ENCODE results near the gene ZRANB3. TPM values are rescaled to one million over a fixed set of nuclear protein-coding genes. Genes with fewer than 3 reads are reported as not detected.
"Not testable (repeated sequence)": the region's sequence is repeated elsewhere in the genome, so short reads cannot be mapped to it uniquely, and the experiment has no call there.

ZRANB3 gene
- total RNA-seq, 2 experiments from 2014 or later = 11.6 to 27.0 TPM

DNA sequence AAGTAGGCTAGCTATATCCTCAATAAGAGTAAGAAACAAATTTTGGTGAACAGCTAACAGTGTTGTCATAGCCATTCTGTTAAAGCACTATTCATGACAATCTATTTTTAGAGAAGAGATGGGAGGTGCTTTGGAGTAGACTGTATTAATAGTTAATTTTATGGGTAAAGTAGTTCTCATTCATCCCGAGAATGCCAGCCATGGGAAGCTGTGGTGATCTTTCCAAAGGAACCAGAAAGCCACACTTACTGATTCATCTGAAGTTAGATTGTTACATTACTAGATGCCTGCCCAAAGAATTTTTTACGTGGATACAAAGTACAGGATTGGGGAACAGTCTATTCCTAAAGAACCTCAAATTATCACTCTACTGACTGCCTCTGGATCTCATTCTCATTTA, 74.6 kb downstream of the ZRANB3 start:
- Histone ChIP-seq H3K27ac (ENCODE audit: low read depth, low read length, poor library complexity, severe bottlenecking) (no peak overlapping the region), H3K4me2 (ENCODE audit: low read length) (no peak overlapping the region), H4K20me1 (ENCODE audit: insufficient read depth, low read length) (no peaks in the 10 kb centered on the region), H3K4me3 (ENCODE audit: low read depth, low read length, poor library complexity, severe bottlenecking) (no peak overlapping the region), H3K79me2 (ENCODE audit: insufficient read depth, low read depth, low read length) (no peaks in the 10 kb centered on the region), H2AFZ (ENCODE audit: low read length) (no peak overlapping the region), H3K9me3 (ENCODE audit: low read length) (peaks cover 26% of the 10 kb centered on the region; the same call in 1 of the 2 replicates), H3K4me1 (ENCODE audit: insufficient read depth, low read length, poor library complexity, severe bottlenecking) (no peaks in the 10 kb centered on the region), H3K36me3 (ENCODE audit: insufficient read depth, low read length) (peaks cover 8% of the 10 kb centered on the region), H3K9me2 (ENCODE audit: insufficient read depth, low read length) (no peaks in the 10 kb centered on the region)
- no peak for TF ChIP-seq EZH2phosphoT487 (IDR thresholded peaks at IDR 0.05; ENCODE audit: borderline replicate concordance, low read depth, low read length)
- TF ChIP-seq, protein P1, sequence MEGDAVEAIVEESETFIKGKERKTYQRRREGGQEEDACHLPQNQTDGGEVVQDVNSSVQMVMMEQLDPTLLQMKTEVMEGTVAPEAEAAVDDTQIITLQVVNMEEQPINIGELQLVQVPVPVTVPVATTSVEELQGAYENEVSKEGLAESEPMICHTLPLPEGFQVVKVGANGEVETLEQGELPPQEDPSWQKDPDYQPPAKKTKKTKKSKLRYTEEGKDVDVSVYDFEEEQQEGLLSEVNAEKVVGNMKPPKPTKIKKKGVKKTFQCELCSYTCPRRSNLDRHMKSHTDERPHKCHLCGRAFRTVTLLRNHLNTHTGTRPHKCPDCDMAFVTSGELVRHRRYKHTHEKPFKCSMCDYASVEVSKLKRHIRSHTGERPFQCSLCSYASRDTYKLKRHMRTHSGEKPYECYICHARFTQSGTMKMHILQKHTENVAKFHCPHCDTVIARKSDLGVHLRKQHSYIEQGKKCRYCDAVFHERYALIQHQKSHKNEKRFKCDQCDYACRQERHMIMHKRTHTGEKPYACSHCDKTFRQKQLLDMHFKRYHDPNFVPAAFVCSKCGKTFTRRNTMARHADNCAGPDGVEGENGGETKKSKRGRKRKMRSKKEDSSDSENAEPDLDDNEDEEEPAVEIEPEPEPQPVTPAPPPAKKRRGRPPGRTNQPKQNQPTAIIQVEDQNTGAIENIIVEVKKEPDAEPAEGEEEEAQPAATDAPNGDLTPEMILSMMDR (conservative IDR thresholded peaks at IDR 0.05; ENCODE audit: low read length) = no peak
- POLR2A ChIA-PET = interaction anchor here (1.0 kb wide), 1 partner anchor 11 kb away, joined by 4 read pairs; no protein-coding TSS in a partner anchor
- intact Hi-C loops (cut with micrococcal nuclease; ENCODE audit: unreplicated experiment) = no loop called here
- BruUV-seq (replicated peaks) = no TSS peak
- CTCF ChIA-PET (ENCODE audit: unreplicated experiment) = no interaction called here
- no peak for DNase-seq (ENCODE audit: low spot score)

DNA sequence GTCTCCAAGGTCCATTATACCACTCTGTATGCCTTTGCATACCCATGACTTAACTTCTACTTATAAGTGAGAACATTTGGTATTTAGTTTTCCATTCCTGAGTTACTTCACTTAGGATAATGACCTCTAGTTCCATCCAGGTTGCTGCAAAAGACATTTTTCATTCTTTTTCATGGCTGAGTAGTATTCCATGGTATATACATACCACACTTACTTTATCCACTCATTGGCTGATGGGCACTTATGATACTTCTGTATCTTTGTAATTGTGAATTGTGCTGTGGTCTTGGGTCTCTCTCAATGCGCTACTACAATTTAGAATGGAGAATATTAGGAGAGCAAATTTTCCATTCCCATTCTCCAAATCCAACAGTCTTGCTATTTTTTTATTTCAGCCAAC, 76.4 kb downstream of the ZRANB3 start:
- H3K4me1 ChIP-seq (ENCODE audit: insufficient read depth, low read length, poor library complexity, severe bottlenecking) = no peaks in the 10 kb centered on the region

DNA sequence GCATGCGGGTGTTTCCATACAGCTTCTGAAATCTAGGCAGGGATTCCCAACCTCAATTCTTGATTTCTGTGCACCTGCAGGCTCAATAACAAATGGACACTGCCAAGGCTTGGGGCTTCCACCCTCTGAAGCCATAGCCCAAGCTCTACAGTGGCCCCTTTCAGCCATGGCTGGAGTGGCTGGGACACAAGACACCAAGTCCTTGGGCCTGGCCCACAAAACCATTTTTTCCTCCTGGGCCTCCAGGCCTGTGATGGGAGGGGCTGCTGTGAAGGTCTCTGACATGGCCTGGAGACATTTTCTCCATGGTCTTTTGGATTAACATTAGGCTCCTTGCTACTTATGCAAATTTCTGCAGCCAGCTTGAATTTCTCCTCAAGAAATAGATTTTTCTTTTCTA, 78.0 kb downstream of the ZRANB3 start:
- H2AFZ ChIP-seq (ENCODE audit: low read length); H4K20me1 ChIP-seq (ENCODE audit: insufficient read depth, low read length); POLR2A ChIA-PET; H3K27ac ChIP-seq (ENCODE audit: low read depth, low read length, poor library complexity, severe bottlenecking); H3K36me3 ChIP-seq (ENCODE audit: insufficient read depth, low read length); H3K4me2 ChIP-seq (ENCODE audit: low read length); CTCF ChIA-PET (ENCODE audit: unreplicated experiment); H3K79me2 ChIP-seq (ENCODE audit: insufficient read depth, low read depth, low read length); DNase-seq (ENCODE audit: low spot score); H3K4me1 ChIP-seq (ENCODE audit: insufficient read depth, low read length, poor library complexity, severe bottlenecking); intact Hi-C loops (cut with micrococcal nuclease; ENCODE audit: unreplicated experiment); H3K9me2 ChIP-seq (ENCODE audit: insufficient read depth, low read length); H3K4me3 ChIP-seq (ENCODE audit: low read depth, low read length, poor library complexity, severe bottlenecking); BruUV-seq (replicated peaks): not testable (repeated sequence)
- H3K9me3 ChIP-seq (ENCODE audit: low read length) = peaks cover 27% of the 10 kb centered on the region; the same call in 1 of the 2 replicates

More for the DNA sequence above, 76.4 kb downstream of the ZRANB3 start:
- POLR2A ChIA-PET = no interaction called here
- Histone ChIP-seq H3K36me3 (ENCODE audit: insufficient read depth, low read length) (peaks cover 8% of the 10 kb centered on the region), H3K4me2 (ENCODE audit: low read length) (no peak overlapping the region), H3K4me3 (ENCODE audit: low read depth, low read length, poor library complexity, severe bottlenecking) (no peak overlapping the region), H3K9me3 (ENCODE audit: low read length) (peaks cover 27% of the 10 kb centered on the region; the same call in 1 of the 2 replicates), H2AFZ (ENCODE audit: low read length) (no peak overlapping the region), H3K79me2 (ENCODE audit: insufficient read depth, low read depth, low read length) (no peaks in the 10 kb centered on the region), H3K9me2 (ENCODE audit: insufficient read depth, low read length) (no peaks in the 10 kb centered on the region), H3K27ac (ENCODE audit: low read depth, low read length, poor library complexity, severe bottlenecking) (no peak overlapping the region), H4K20me1 (ENCODE audit: insufficient read depth, low read length) (no peaks in the 10 kb centered on the region)
- BruUV-seq (replicated peaks) = no TSS peak
- intact Hi-C loops (cut with micrococcal nuclease; ENCODE audit: unreplicated experiment) = no loop called here
- CTCF ChIA-PET (ENCODE audit: unreplicated experiment) = no interaction called here
- DNase-seq (ENCODE audit: low spot score) = no peak
- TF ChIP-seq, protein P1 (conservative IDR thresholded peaks at IDR 0.05; ENCODE audit: low read length) = no peak
- TF ChIP-seq EZH2phosphoT487 (IDR thresholded peaks at IDR 0.05; ENCODE audit: borderline replicate concordance, low read depth, low read length) = no peak

Measured in OCI-LY7 (cell line).